Mesendoderm (in vitro differentiated cells): ENCODE measurements around the gene ICA1.

Source experiments
- DNase-seq: peaks from one replicate; pipeline ENCODE4 v3.0.0; 2013
- H2AK5ac ChIP-seq: 2 replicates; pipeline ENCODE4 v1.6.1; 2013; ENCODE audit warnings: low read length, inconsistent platforms
- H2BK120ac ChIP-seq: 2 replicates; pipeline ENCODE4 v1.6.1; 2013; ENCODE audit warnings: low read depth, mild to moderate bottlenecking, low read length, moderate library complexity, mixed read lengths
- H2BK15ac ChIP-seq: replicated peaks from 2 replicates; pipeline ENCODE4 v1.6.1; 2013; ENCODE audit warnings: low read depth, mild to moderate bottlenecking, moderate library complexity
- H2BK5ac ChIP-seq: 2 replicates; pipeline ENCODE4 v1.6.1; 2013; ENCODE audit warnings: low read length, inconsistent platforms
- H3K18ac ChIP-seq: 2 replicates; pipeline ENCODE4 v1.6.1; 2013; ENCODE audit warnings: mild to moderate bottlenecking, low read length, mixed read lengths
- H3K23ac ChIP-seq: one replicate; pipeline ENCODE4 v1.6.1; 2013; ENCODE audit warnings: low read length
- H3K27ac ChIP-seq: 2 replicates; pipeline ENCODE4 v1.5.1; 2013; ENCODE audit warnings: low read depth, mild to moderate bottlenecking, inconsistent platforms, low read length, moderate library complexity
- H3K27me3 ChIP-seq: 2 replicates; pipeline ENCODE4 v1.6.1; 2013; ENCODE audit warnings: low read length, control low read depth, mild to moderate bottlenecking, inconsistent platforms; ENCODE audit not compliant: insufficient read depth, poor library complexity
- H3K36me3 ChIP-seq: 2 replicates; pipeline ENCODE4 v1.6.1; 2013; ENCODE audit warnings: low read length, inconsistent platforms; ENCODE audit not compliant: control insufficient read depth, insufficient read depth
- H3K4ac ChIP-seq: one replicate; pipeline ENCODE4 v1.6.1; 2013; ENCODE audit warnings: low read depth, mild to moderate bottlenecking, low read length, moderate library complexity
- H3K4me1 ChIP-seq: 2 replicates; pipeline ENCODE4 v1.6.1; 2013; ENCODE audit warnings: low read depth, low read length, inconsistent platforms; ENCODE audit not compliant: control insufficient read depth
- H3K4me2 ChIP-seq: 2 replicates; pipeline ENCODE4 v1.6.1; 2013; ENCODE audit warnings: low read length
- H3K4me3 ChIP-seq: 2 replicates; pipeline ENCODE4 v1.5.1; 2013; ENCODE audit warnings: mild to moderate bottlenecking, low read length
- H3K56ac ChIP-seq: one replicate; pipeline ENCODE4 v1.6.1; 2013; ENCODE audit warnings: low read length
- H3K79me1 ChIP-seq: 2 replicates; pipeline ENCODE4 v1.6.1; 2013; ENCODE audit warnings: low read length, inconsistent platforms
- H3K79me2 ChIP-seq: 2 replicates; pipeline ENCODE4 v1.6.1; 2013; ENCODE audit warnings: mild to moderate bottlenecking, low read length; ENCODE audit not compliant: control insufficient read depth, insufficient read depth
- H3K9ac ChIP-seq: 2 replicates; pipeline ENCODE4 v1.6.1; 2013; ENCODE audit warnings: low read length, inconsistent platforms
- H4K5ac ChIP-seq: one replicate; pipeline ENCODE4 v1.6.1; 2013; ENCODE audit warnings: low read length
- H4K8ac ChIP-seq: one replicate; pipeline ENCODE4 v1.6.1; 2013; ENCODE audit warnings: low read depth, mild to moderate bottlenecking, control low read depth, low read length, moderate library complexity
- WGBS: extraction: QIAGEN DNeasy Blood & Tissue Kit; methylation state at CpG from one replicate; pipeline ENCODE4 v1.1.7; 2013; ENCODE audit warnings: low lambda C conversion rate, missing lambda C conversion rate; ENCODE audit not compliant: insufficient coverage; ENCODE audit errors: extremely low coverage; 5-methylcytosine and 5-hydroxymethylcytosine counted together

Gene ICA1

GRCh38 chr7:8254667-8255066 is 7.3 kb downstream of the ICA1 start:
- H2AK5ac ChIP-seq: no peak overlapping the region
- no peaks in the 10 kb centered on the region for H3K4me1 ChIP-seq
- no peak overlapping the region for H3K4me2 ChIP-seq
- no peak overlapping the region for H4K8ac ChIP-seq
- no peak overlapping the region for H2BK120ac ChIP-seq
- no peak overlapping the region for H2BK5ac ChIP-seq
- no peaks in the 10 kb centered on the region for H3K79me2 ChIP-seq
- H3K4me3 ChIP-seq: no peak overlapping the region
- H3K79me1 ChIP-seq: no peaks in the 10 kb centered on the region
- no peak overlapping the region for H3K9ac ChIP-seq
- no peaks in the 10 kb centered on the region for H3K27me3 ChIP-seq
- no peak overlapping the region for H4K5ac ChIP-seq
- H3K27ac ChIP-seq: no peak overlapping the region
- no peak overlapping the region for H3K18ac ChIP-seq
- H2BK15ac ChIP-seq: no peak overlapping the region
- H3K4ac ChIP-seq: no peak overlapping the region
- no peak overlapping the region for H3K23ac ChIP-seq
- no peaks in the 10 kb centered on the region for H3K36me3 ChIP-seq
- WGBS: no CpG with 5 or more reads among the region's 3 CpGs
- no peak overlapping the region for H3K56ac ChIP-seq
- no peak for DNase-seq

GRCh38 chr7:8254215-8254614 is 7.8 kb downstream of the ICA1 start:
- no peak overlapping the region for H2AK5ac ChIP-seq
- no peaks in the 10 kb centered on the region for H3K79me2 ChIP-seq
- H3K4me2 ChIP-seq: no peak overlapping the region
- DNase-seq: no peak
- no peak overlapping the region for H2BK120ac ChIP-seq
- H3K23ac ChIP-seq: no peak overlapping the region
- H2BK15ac ChIP-seq: no peak overlapping the region
- no peak overlapping the region for H3K9ac ChIP-seq
- H3K4me1 ChIP-seq: no peaks in the 10 kb centered on the region
- H3K56ac ChIP-seq: no peak overlapping the region
- no peak overlapping the region for H3K27ac ChIP-seq
- H3K36me3 ChIP-seq: no peaks in the 10 kb centered on the region
- no peak overlapping the region for H2BK5ac ChIP-seq
- no CpG with 5 or more reads among the region's 3 CpGs for WGBS
- no peak overlapping the region for H4K5ac ChIP-seq
- H3K18ac ChIP-seq: no peak overlapping the region
- H4K8ac ChIP-seq: no peak overlapping the region
- H3K4ac ChIP-seq: no peak overlapping the region
- H3K79me1 ChIP-seq: no peaks in the 10 kb centered on the region
- no peaks in the 10 kb centered on the region for H3K27me3 ChIP-seq
- no peak overlapping the region for H3K4me3 ChIP-seq

DNA sequence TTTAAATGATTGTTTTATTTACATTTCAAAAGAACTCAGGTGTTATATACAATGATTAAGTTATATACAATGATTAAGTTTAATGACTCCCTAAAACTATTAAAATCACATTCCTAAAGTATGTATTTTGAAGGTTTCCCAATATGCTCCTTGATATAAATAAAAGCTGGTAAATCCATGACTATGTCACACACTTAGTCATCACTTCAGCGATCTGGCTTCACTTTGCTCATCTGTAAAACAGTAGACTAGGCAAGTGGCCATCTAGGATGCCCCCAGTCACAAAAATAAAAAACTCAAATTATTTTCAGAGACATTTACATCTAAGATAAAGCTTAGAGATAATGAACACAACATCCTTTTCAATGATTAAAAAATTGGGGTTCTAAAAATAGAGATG is 10.8 kb downstream of the ICA1 start:
- no peak overlapping the region for H4K8ac ChIP-seq
- H4K5ac ChIP-seq: no peak overlapping the region
- no peak for DNase-seq
- H2BK5ac ChIP-seq: no peak overlapping the region
- H3K79me1 ChIP-seq: no peaks in the 10 kb centered on the region
- no peak overlapping the region for H3K56ac ChIP-seq
- no peaks in the 10 kb centered on the region for H3K27me3 ChIP-seq
- H3K27ac ChIP-seq: no peak overlapping the region
- no peak overlapping the region for H3K4me3 ChIP-seq
- no peak overlapping the region for H2BK120ac ChIP-seq
- no peak overlapping the region for H3K9ac ChIP-seq
- no peaks in the 10 kb centered on the region for H3K36me3 ChIP-seq
- no CpG with 5 or more reads among the region's 1 CpG for WGBS
- H2BK15ac ChIP-seq: no peak overlapping the region
- no peaks in the 10 kb centered on the region for H3K79me2 ChIP-seq
- no peaks in the 10 kb centered on the region for H3K4me1 ChIP-seq
- H3K23ac ChIP-seq: no peak overlapping the region
- no peak overlapping the region for H3K4ac ChIP-seq
- no peak overlapping the region for H2AK5ac ChIP-seq
- H3K18ac ChIP-seq: no peak overlapping the region
- H3K4me2 ChIP-seq: no peak overlapping the region

- H3K4me2 ChIP-seq: no peak overlapping the region
- no peak overlapping the region for H2AK5ac ChIP-seq
- WGBS: no CpG with 5 or more reads among the region's 1 CpG
- no peaks in the 10 kb centered on the region for H3K27me3 ChIP-seq
- no peaks in the 10 kb centered on the region for H3K79me1 ChIP-seq
- H3K27ac ChIP-seq: no peak overlapping the region
- H3K4me3 ChIP-seq: no peak overlapping the region
- H4K5ac ChIP-seq: no peak overlapping the region
- no peak for DNase-seq
- no peak overlapping the region for H2BK120ac ChIP-seq
- H3K18ac ChIP-seq: no peak overlapping the region
- H3K56ac ChIP-seq: no peak overlapping the region
- H3K23ac ChIP-seq: no peak overlapping the region
- no peak overlapping the region for H3K9ac ChIP-seq
- no peaks in the 10 kb centered on the region for H3K79me2 ChIP-seq
- no peak overlapping the region for H4K8ac ChIP-seq
- H3K4me1 ChIP-seq: no peaks in the 10 kb centered on the region
- no peak overlapping the region for H3K4ac ChIP-seq
- no peaks in the 10 kb centered on the region for H3K36me3 ChIP-seq
- no peak overlapping the region for H2BK15ac ChIP-seq
- H2BK5ac ChIP-seq: no peak overlapping the region
Observed at GRCh38 chr7:8250547-8250946, 11.4 kb downstream of the ICA1 start.

- Histone ChIP-seq H3K4me3 (no peak overlapping the region), H4K8ac (no peak overlapping the region), H2BK5ac (no peak overlapping the region), H3K4ac (no peak overlapping the region), H2BK120ac (no peak overlapping the region), H3K9ac (no peak overlapping the region), H3K18ac (no peak overlapping the region), H3K36me3 (no peaks in the 10 kb centered on the region), H3K4me1 (no peaks in the 10 kb centered on the region), H2BK15ac (no peak overlapping the region), H3K56ac (no peak overlapping the region), H2AK5ac (no peak overlapping the region), H3K79me1 (no peaks in the 10 kb centered on the region), H4K5ac (no peak overlapping the region), H3K27ac (no peak overlapping the region), H3K23ac (no peak overlapping the region), H3K27me3 (no peaks in the 10 kb centered on the region), H3K4me2 (no peak overlapping the region), H3K79me2 (no peaks in the 10 kb centered on the region)
- WGBS: no CpG with 5 or more reads among the region's 4 CpGs
- no peak for DNase-seq
Observed at GRCh38 chr7:8249121-8249520, 12.8 kb downstream of the ICA1 start.

DNA sequence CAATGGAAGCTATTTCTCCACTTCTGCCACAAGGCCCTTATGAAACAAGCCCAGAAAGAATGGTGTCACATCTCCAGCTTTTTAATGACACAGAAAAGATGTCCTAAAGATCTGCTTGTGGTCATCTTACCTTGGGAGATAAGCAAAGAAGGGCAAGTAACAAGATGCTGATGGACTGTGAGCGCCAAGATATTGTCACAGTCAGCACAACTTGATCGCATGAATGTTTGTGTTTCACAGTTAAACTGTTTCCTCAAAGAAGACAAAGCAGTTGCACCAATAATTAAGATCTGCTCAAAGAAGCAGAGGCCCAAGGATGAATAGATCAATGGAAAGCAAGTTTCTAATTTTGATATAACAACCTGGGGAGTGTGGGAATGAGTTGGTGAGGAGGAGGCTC is 15.9 kb downstream of the ICA1 start:
- Histone ChIP-seq H3K79me1 (no peaks in the 10 kb centered on the region), H3K4me2 (no peak overlapping the region), H3K56ac (no peak overlapping the region), H2BK5ac (no peak overlapping the region), H4K8ac (no peak overlapping the region), H3K27me3 (no peaks in the 10 kb centered on the region), H3K4me3 (no peak overlapping the region), H2BK15ac (no peak overlapping the region), H2AK5ac (no peak overlapping the region), H4K5ac (no peak overlapping the region), H3K27ac (no peak overlapping the region), H3K79me2 (no peaks in the 10 kb centered on the region), H3K4me1 (no peaks in the 10 kb centered on the region), H2BK120ac (no peak overlapping the region), H3K4ac (no peak overlapping the region), H3K23ac (no peak overlapping the region), H3K36me3 (no peaks in the 10 kb centered on the region), H3K9ac (no peak overlapping the region), H3K18ac (no peak overlapping the region)
- no peak for DNase-seq
- no CpG with 5 or more reads among the region's 2 CpGs for WGBS
